NCI-H510A treated with DMSO at 0.1 percent for 48 hours (cell line): ENCODE results near the gene TENT4A.

Experiments used
- DNase-seq: peaks from one replicate; lab custom pipeline; 2025; lab: John Stamatoyannopoulos, UW

TENT4A gene

DNA sequence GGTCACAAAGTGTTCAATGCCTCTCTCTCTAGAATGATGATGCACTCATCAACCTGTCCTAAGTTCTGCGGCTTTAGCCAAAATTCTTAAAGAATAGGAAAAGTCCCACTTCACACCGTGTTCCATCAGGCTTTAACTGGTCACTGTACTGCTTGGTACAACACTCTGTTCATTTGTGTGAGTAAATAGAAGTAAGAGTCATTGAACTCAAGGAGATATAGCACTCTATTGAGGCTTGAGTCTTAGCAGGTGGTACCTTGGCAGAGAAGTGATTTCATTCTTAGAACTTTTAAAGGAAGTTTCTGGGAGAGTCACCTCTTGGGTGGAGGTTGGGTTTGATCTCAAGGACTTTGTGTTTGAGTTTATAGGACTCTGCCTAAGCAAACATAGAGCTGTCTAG is 92.6 kb downstream of the TENT4A start:
- no peak for DNase-seq
